CD4-positive, alpha-beta T cell (primary cell): Measurements from ENCODE around the gene M1AP. TPM values are rescaled to one million over a fixed set of nuclear protein-coding genes. Genes with fewer than 3 reads are reported as not detected.

Source experiments
- ATAC-seq: fragments of 200-7000 bp; cut with Tn5 transposase; one replicate; pipeline ENCODE4 v1.10.0; 2022; ENCODE audit warnings: mild to moderate bottlenecking; ENCODE audit not compliant: poor library complexity
- CTCF ChIA-PET: fragments of 350-600 bp; sonication (Branson Sonifier 250); formaldehyde crosslinking; loops from one replicate; lab custom pipeline; 2021; ENCODE audit warnings: antibody characterized with exemption, inconsistent platforms; lab: Charles Lee
- POLR2A ChIA-PET: fragments of 350-600 bp; sonication (Branson Sonifier 250); formaldehyde crosslinking; loops from one replicate; lab custom pipeline; 2021; ENCODE audit warnings: antibody characterized with exemption, inconsistent platforms; lab: Charles Lee
- DNase-seq, 14 experiments: peaks; one replicate each; pipeline ENCODE4 v3.0.0-alpha.2; 2013 to 2020; ENCODE audit warnings: mixed read lengths in 2 of 14
- H3K27ac ChIP-seq, 2 donors: one replicate each; pipeline versions ENCODE4 v1.5.1 to v1.7.0; 2013; ENCODE audit warnings: low read length in 2 of 2, low read depth in 1 of 2, mild to moderate bottlenecking in 1 of 2
- H3K27me3 ChIP-seq, 2 experiments: 1 replicate in 1 of 2; 2 replicates in 1 of 2; pipeline versions ENCODE4 v1.6.1 to v1.7.0; 2013; ENCODE audit warnings: low read length in 2 of 2, control low read depth in 1 of 2, mild to moderate bottlenecking in 1 of 2, moderate library complexity in 1 of 2; ENCODE audit not compliant: insufficient read depth in 2 of 2, control insufficient read depth in 1 of 2
- H3K36me3 ChIP-seq: one replicate; pipeline ENCODE4 v1.6.1; 2013; ENCODE audit warnings: low read length, control low read depth; ENCODE audit not compliant: insufficient read depth
- H3K4me1 ChIP-seq: one replicate; pipeline ENCODE4 v1.6.1; 2013; ENCODE audit warnings: low read length, control low read depth; ENCODE audit not compliant: insufficient read depth
- H3K4me3 ChIP-seq: one replicate; pipeline ENCODE4 v1.5.1; 2013; ENCODE audit warnings: mild to moderate bottlenecking, low read length, moderate library complexity
- H3K9me3 ChIP-seq, 2 experiments: 1 replicate in 1 of 2; 2 replicates in 1 of 2; pipeline versions ENCODE4 v1.6.1 to v1.7.0; 2013; ENCODE audit warnings: low read length in 2 of 2, mild to moderate bottlenecking in 2 of 2, control low read depth in 1 of 2, moderate library complexity in 1 of 2; ENCODE audit not compliant: control insufficient read depth in 1 of 2, insufficient read depth in 1 of 2
- H3K27ac Mint-ChIP-seq: one replicate; pipeline ENCODE4 v1.8.0; 2020; ENCODE audit warnings: mixed read lengths
- H3K27me3 Mint-ChIP-seq: one replicate; pipeline ENCODE4 v1.8.0; 2021; ENCODE audit warnings: mixed read lengths
- H3K36me3 Mint-ChIP-seq: one replicate; pipeline ENCODE4 v1.8.0; 2021; ENCODE audit warnings: low read depth, mixed read lengths
- H3K4me1 Mint-ChIP-seq: one replicate; pipeline ENCODE4 v1.8.0; 2021; ENCODE audit warnings: low read depth, mixed read lengths
- H3K4me3 Mint-ChIP-seq: one replicate; pipeline ENCODE4 v1.8.0; 2020; ENCODE audit warnings: mild to moderate bottlenecking, mixed read lengths
- H3K9me3 Mint-ChIP-seq: one replicate; pipeline ENCODE4 v1.8.0; 2020; ENCODE audit warnings: mixed read lengths
- CTCF ChIP-seq: fragments of 200-600 bp; IDR thresholded peaks from one replicate; pipeline ENCODE4 v1.8.0; 2022; ENCODE audit warnings: antibody characterized with exemption, mild to moderate bottlenecking
- intact Hi-C, 2 experiments: fragments of 100-400 bp; cut with DNase I in 1 of 2; cut with micrococcal nuclease in 1 of 2; formaldehyde crosslinking; loops; one replicate each; pipeline versions ENCODE4 v1.15.1 to v1.9.0; 2023 to 2025; cut with DNase I, micrococcal nuclease
- total RNA-seq, 174 experiments: library from RNA in 2 of 174; stranded (reverse) in 2 of 174; gene quantifications; one replicate each; pipeline ENCODE4 v1.2.3 and lab custom pipeline; 2021 to 2026

Gene M1AP
- total RNA-seq, 2 experiments from 2014 or later: not detected

GRCh38 chr2:74593826-74594772 lies 54.0 kb downstream of the M1AP start:
- POLR2A ChIA-PET: no interaction called here
- H3K27me3 Mint-ChIP-seq: peaks cover 57% of the 10 kb centered on the region
- Histone ChIP-seq H3K9me3 (no peaks in the 10 kb centered on the region), H3K36me3 (no peaks in the 10 kb centered on the region), H3K27ac (no peak overlapping the region), H3K27me3 (peaks cover 0 to 22% of the 10 kb centered on the region in 2 experiments), H3K4me1 (no peaks in the 10 kb centered on the region), H3K4me3 (no peak overlapping the region)
- H3K36me3 Mint-ChIP-seq: no peaks in the 10 kb centered on the region
- CTCF ChIA-PET: no interaction called here
- ATAC-seq (no peak), DNase-seq (no peak)
- no peaks in the 10 kb centered on the region for H3K4me1 Mint-ChIP-seq
- no peak overlapping the region for H3K4me3 Mint-ChIP-seq
- no peaks in the 10 kb centered on the region for H3K9me3 Mint-ChIP-seq
- intact Hi-C loops: no loop called here
- TF ChIP-seq CTCF: no peak
- no peak overlapping the region for H3K27ac Mint-ChIP-seq

- H3K27ac ChIP-seq: no peak overlapping the region
- no peaks in the 10 kb centered on the region for H3K36me3 Mint-ChIP-seq
Measured at GRCh38 chr2:74588664-74589063, 59.5 kb downstream of the M1AP start.

More at GRCh38 chr2:74588664-74589063, 59.5 kb downstream of the M1AP start:
- peaks cover 5% of the 10 kb centered on the region for H3K4me1 ChIP-seq
- H3K27me3 ChIP-seq: peaks cover 0 to 11% of the 10 kb centered on the region in 2 experiments
- H3K4me3 Mint-ChIP-seq: no peak overlapping the region
- no peak overlapping the region for H3K27ac Mint-ChIP-seq
- no peak for TF ChIP-seq CTCF
- no peaks in the 10 kb centered on the region for H3K9me3 ChIP-seq
- DNase-seq (no peak), ATAC-seq (no peak)
- H3K36me3 ChIP-seq: no peaks in the 10 kb centered on the region
- no peak overlapping the region for H3K4me3 ChIP-seq
- POLR2A ChIA-PET: interaction anchor here (1.0 to 2.5 kb wide), 3 partner anchors 106 to 254 kb away, joined by 4 to 24 read pairs (median 5); partner anchors contain the start of genes CCDC142 and TTC31
- H3K4me1 Mint-ChIP-seq: peaks cover 13% of the 10 kb centered on the region
- intact Hi-C loops: loop anchor here in 1 of 2 experiments (10.0 kb wide), 1 partner anchor 764 kb away; the partner anchor contains the start of gene STAMBP
- H3K27me3 Mint-ChIP-seq: peaks cover 22% of the 10 kb centered on the region
- H3K9me3 Mint-ChIP-seq: no peaks in the 10 kb centered on the region
- CTCF ChIA-PET: interaction anchor here (2.3 kb wide), 1 partner anchor 106 kb away, joined by 22 read pairs; the partner anchor contains the start of genes CCDC142 and TTC31
